Measurements from ENCODE around the gene FARP2. TPM values are rescaled to one million over a fixed set of nuclear protein-coding genes. Genes with fewer than 3 reads are reported as not detected.

Gene FARP2
- total and polyA plus RNA-seq, 9 donors: 27.2 to 46.1 (median 33.6) TPM

DNA sequence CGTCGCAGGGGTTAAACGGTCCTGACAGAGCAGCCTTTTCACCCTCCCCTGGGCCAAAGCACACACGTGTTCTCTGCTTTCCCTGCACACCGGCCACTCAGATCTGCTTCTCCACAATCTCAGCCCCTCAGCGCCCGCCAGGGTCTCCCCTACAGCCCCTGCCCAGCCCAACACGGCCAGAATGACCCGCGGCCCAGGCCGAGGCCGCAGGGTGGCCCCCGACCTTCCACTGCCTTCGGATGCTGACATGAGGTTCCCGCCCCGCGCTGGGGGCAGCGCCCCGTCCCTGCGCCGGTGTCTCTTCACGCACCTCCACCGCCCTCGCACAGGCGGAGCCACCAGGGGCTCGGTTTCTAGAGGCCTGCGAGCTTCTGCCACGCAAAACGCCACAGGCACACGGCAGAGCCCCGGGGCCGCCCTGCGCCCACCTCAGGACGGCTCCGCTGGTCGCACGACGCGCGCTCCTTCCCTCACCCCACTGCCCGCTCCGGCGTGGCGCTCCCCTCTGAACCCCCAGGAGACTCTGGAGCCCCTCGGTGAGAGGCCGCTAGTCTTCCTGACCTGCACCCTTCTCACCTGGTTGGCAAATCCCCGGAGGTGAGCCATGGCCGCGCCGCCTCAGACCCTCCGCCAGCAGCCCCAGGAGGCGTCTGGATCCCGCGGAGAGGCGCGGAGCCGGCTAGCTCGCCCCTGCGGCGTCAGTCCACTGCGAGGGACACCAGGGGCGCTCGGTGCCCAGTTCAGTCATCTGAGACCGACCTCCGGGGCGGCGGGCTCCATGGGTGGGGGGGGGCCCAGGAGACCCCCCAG lies 151.6 kb downstream of the FARP2 start:
- Histone ChIP-seq H3K4me3 (ENCODE audit: low read length) (peak overlapping the region; percentile 83), H3K4me1 (ENCODE audit: control insufficient read depth, insufficient read depth, low read length) (peaks cover 51% of the 10 kb centered on the region), H3K27me3 (ENCODE audit: control insufficient read depth, insufficient read depth, low read length) (no peaks in the 10 kb centered on the region), H3K27ac (ENCODE audit: low read length) (peak overlapping the region; percentile 86), H3K36me3 (ENCODE audit: control insufficient read depth, insufficient read depth, low read length) (peaks cover 24% of the 10 kb centered on the region), H3K9me3 (replicated peaks; ENCODE audit: control insufficient read depth, low read depth, low read length) (no peaks in the 10 kb centered on the region)
- peak; percentile 65 for DNase-seq
- WGBS (ENCODE audit: insufficient coverage): under 1% methylated on average over 58 of the region's 67 CpGs

DNA sequence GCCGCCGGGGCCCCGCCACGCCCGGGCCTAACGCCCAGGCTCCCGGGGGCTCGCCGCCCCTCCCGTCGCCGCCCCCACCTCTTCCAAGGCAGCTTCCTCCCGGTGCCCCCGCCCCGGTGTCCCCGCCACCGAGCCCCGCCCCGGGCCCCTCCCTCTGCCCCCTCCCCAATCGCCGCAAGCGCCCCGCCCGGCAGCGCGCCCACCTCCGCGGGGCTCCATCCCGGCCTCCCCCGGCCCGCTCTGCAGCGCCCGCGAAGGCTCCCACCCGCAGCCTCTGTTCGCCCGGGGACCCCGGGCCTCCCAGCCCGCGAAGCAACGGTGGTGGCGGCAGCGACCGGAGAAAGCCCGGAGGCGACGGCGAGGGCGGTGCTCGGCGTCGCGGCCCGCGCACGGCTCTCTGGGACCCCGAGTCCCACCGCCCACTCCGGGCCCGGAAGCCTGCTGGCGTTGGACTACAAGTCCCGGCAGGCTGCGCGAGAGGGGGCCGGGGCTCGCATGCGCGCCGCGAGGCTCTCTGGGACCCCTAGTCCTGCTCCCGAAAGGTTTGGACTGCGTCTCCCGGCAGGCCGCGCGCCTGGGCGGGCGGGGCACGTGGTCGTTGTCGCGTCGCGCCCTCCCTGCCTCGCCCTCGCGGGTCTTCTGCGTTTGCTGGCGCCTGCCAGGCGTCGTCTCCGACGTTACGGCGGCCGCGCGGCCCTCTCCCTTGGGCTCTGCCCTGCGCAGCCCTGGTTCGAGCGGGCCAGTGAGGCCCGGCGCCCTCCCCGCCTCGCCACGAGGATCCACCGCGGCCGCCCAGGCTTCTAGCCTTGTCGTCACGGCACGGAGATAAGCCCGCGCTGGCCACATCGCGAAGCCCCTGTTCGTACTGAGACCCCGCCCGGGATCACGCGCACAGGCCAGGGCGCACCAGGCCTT lies 152.4 kb downstream of the FARP2 start, which contains the start of gene STK25:
Gene STK25, minus strand, starts transcription at position 345 of the 915 bp plus-strand sequence. CDS start 549 bp downstream, outside the sequence.
- under 1% methylated on average over 113 of the region's 122 CpGs for WGBS (ENCODE audit: insufficient coverage)
- H3K4me1 ChIP-seq (ENCODE audit: control insufficient read depth, insufficient read depth, low read length): peaks cover 51% of the 10 kb centered on the region
- H3K27me3 ChIP-seq (ENCODE audit: control insufficient read depth, insufficient read depth, low read length): no peaks in the 10 kb centered on the region
- DNase-seq: peak; percentile 99
- peaks cover 21% of the 10 kb centered on the region for H3K36me3 ChIP-seq (ENCODE audit: control insufficient read depth, insufficient read depth, low read length)
- H3K4me3 ChIP-seq (ENCODE audit: low read length): peak within 1 kb of the TSS; percentile 83
- H3K9me3 ChIP-seq (replicated peaks; ENCODE audit: control insufficient read depth, low read depth, low read length): no peaks in the 10 kb centered on the region
- H3K27ac ChIP-seq (ENCODE audit: low read length): peak within 1 kb of the TSS; percentile 86

DNA sequence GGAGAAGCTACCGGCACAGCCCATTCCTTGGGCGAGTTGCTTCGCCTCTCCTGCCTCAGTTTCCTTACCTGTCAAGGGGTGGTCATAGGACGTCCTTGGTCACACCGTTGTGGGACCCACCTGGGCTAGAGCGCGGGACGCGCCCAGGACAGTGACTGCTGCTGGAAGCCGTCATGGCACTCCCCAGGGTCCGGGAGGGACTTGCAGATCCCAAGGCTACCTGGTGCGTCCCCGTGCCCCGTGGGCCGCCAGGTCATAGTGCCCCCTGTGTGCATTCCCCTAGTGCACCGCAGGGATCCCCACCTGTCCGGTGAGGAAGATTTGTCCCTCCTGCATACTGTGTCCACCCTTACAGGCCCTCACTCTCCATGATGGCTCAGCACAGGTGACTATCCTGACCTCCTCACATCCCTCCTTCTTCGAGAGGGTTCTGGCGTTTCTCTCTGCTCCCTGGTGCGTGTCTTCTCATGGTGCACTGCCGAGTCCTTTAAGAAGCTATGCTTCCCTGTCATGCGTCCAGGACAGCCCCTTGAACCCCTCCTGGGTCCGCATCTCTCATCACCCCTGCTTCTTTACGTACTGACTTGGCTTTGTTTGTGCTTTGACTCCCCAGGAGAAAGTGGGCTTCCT lies 153.2 kb downstream of the FARP2 start:
- H3K9me3 ChIP-seq (replicated peaks; ENCODE audit: control insufficient read depth, low read depth, low read length): no peaks in the 10 kb centered on the region
- peak; percentile 36 for DNase-seq
- H3K27ac ChIP-seq (ENCODE audit: low read length): peak overlapping the region; percentile 67
- peaks cover 44% of the 10 kb centered on the region for H3K4me1 ChIP-seq (ENCODE audit: control insufficient read depth, insufficient read depth, low read length)
- H3K4me3 ChIP-seq (ENCODE audit: low read length): peak overlapping the region; percentile 68
- WGBS (ENCODE audit: insufficient coverage): 9% methylated on average over 24 of the region's 24 CpGs
- no peaks in the 10 kb centered on the region for H3K27me3 ChIP-seq (ENCODE audit: control insufficient read depth, insufficient read depth, low read length)
- peaks cover 14% of the 10 kb centered on the region for H3K36me3 ChIP-seq (ENCODE audit: control insufficient read depth, insufficient read depth, low read length)

DNA sequence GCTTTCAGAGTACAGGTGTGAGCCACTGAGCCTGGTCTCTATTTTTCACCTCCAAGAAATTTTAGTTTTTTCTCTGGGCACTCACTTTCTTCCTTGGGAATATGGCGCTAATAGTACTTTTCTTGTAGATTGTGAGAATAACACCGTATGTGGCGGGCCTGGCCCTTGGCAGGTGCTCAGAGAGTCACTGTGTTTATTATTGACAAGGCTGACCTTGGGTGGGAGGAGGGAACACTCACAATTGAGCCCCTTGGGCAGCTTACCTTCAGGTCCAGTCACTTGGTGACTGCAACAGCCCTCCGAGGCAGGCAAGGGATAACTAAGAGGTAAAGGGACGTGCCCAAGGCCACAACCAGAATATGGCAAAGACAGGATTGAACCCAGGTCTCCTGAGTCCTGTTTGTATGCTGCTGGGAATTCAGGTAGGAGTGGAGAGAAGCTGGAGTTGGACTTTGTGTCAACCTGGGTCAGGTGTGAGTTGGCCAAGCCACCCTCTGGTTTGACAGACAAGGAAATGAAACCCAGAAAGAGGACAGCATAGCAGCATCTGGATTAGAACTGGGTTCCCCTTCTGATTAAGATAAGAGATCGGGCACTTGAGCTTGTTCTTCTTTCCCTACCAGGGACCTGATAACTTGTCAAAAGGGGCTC lies 155.1 kb downstream of the FARP2 start:
- no peak overlapping the region for H3K27ac ChIP-seq (ENCODE audit: low read length)
- H3K27me3 ChIP-seq (ENCODE audit: control insufficient read depth, insufficient read depth, low read length): no peaks in the 10 kb centered on the region
- no peak for DNase-seq
- peaks cover 25% of the 10 kb centered on the region for H3K4me1 ChIP-seq (ENCODE audit: control insufficient read depth, insufficient read depth, low read length)
- H3K4me3 ChIP-seq (ENCODE audit: low read length): no peak overlapping the region
- 93% methylated on average over 3 of the region's 6 CpGs for WGBS (ENCODE audit: insufficient coverage)
- H3K9me3 ChIP-seq (replicated peaks; ENCODE audit: control insufficient read depth, low read depth, low read length): no peaks in the 10 kb centered on the region
- peaks cover 7% of the 10 kb centered on the region for H3K36me3 ChIP-seq (ENCODE audit: control insufficient read depth, insufficient read depth, low read length)

DNA sequence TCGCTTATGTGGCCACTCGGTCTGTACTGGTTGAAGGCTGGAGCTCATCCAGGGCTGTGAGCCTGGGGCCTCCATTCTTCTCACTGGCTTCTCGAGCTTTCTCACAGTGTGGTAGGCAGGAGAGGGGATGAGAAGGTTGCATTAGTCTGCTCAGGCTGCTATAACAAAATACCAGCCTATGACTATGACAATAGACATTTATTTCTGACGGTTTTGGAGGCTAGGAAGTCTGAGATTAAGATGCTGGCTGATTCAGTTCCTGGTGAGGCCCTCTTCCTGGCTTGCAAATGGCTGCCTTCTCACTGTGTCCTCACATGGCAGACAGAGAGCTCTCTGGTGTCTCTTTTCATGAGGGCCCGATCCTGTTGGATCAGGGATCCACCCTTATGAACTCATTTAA lies 158.5 kb downstream of the FARP2 start:
- WGBS (ENCODE audit: insufficient coverage): 59% methylated on average over 3 of the region's 5 CpGs
- no peak for DNase-seq

DNA sequence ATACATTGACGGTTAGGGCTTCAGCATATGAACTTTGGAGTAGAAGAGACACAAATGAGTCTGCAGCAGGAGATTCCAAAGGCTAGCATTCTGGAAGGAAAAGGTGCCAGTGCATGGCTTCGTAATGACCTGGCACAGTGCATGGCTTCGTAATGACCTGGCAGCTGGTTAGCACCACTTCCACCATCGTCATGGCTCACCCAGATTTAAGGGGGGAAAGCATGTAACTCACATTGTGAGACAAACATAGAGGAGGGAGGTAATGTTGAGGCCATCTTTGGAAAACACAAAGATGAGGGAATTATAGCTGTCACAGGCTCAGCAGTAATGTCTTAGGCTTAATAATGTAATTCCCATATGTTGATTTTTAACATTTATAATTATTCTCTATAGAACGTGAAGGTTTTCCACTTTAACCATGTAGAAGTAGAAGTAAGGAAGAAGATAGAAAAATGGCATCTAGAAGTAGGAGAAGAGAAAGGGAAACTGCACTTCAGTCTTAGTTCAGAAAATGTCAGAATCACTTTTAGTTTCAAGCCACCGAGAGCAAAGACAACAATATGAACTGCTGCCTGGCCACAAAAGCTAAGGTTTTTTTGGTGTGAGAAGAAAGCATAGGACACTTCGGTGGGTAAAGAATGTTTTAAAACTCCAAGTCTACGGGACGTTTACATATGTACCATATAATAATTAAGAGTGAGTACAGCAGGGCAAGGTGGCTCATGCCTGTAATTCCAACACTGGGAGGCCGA lies 159.1 kb downstream of the FARP2 start:
- H3K36me3 ChIP-seq (ENCODE audit: control insufficient read depth, insufficient read depth, low read length): peaks cover 7% of the 10 kb centered on the region
- no peaks in the 10 kb centered on the region for H3K4me1 ChIP-seq (ENCODE audit: control insufficient read depth, insufficient read depth, low read length)
- H3K9me3 ChIP-seq (replicated peaks; ENCODE audit: control insufficient read depth, low read depth, low read length): no peaks in the 10 kb centered on the region
- H3K27me3 ChIP-seq (ENCODE audit: control insufficient read depth, insufficient read depth, low read length): peaks cover 7% of the 10 kb centered on the region
- DNase-seq: no peak
- H3K27ac ChIP-seq (ENCODE audit: low read length): no peak overlapping the region
- WGBS (ENCODE audit: insufficient coverage): no CpG with 5 or more reads among the region's 10 CpGs
- no peak overlapping the region for H3K4me3 ChIP-seq (ENCODE audit: low read length)

More for the DNA sequence above, 158.5 kb downstream of the FARP2 start:
- Histone ChIP-seq H3K9me3 (replicated peaks; ENCODE audit: control insufficient read depth, low read depth, low read length) (no peaks in the 10 kb centered on the region), H3K27me3 (ENCODE audit: control insufficient read depth, insufficient read depth, low read length) (peaks cover 1% of the 10 kb centered on the region), H3K36me3 (ENCODE audit: control insufficient read depth, insufficient read depth, low read length) (peaks cover 7% of the 10 kb centered on the region), H3K4me3 (ENCODE audit: low read length) (no peak overlapping the region), H3K27ac (ENCODE audit: low read length) (no peak overlapping the region), H3K4me1 (ENCODE audit: control insufficient read depth, insufficient read depth, low read length) (peaks cover 3% of the 10 kb centered on the region)

DNA sequence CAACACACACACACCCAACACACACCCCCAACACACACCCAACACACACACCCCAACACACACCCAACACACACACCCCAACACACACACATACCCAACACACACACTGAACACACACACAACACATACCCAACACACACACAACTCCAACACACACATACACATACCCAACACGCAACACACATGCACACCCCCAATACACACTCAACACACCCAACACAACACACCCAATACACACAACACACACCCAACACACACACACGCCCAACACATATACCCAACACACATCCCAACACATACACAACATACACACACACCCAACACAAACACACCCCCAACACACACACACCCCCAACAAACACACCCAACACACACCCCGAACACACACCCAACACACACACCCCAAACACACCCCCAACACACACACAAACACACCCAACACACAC lies 160.5 kb downstream of the FARP2 start:
- no peak for DNase-seq
- Histone ChIP-seq H3K36me3 (ENCODE audit: control insufficient read depth, insufficient read depth, low read length) (peaks cover 4% of the 10 kb centered on the region), H3K27ac (ENCODE audit: low read length) (no peak overlapping the region), H3K4me1 (ENCODE audit: control insufficient read depth, insufficient read depth, low read length) (no peaks in the 10 kb centered on the region), H3K9me3 (replicated peaks; ENCODE audit: control insufficient read depth, low read depth, low read length) (no peaks in the 10 kb centered on the region), H3K27me3 (ENCODE audit: control insufficient read depth, insufficient read depth, low read length) (peaks cover 8% of the 10 kb centered on the region), H3K4me3 (ENCODE audit: low read length) (no peak overlapping the region)
- WGBS (ENCODE audit: insufficient coverage): 100% methylated on average over 3 of the region's 3 CpGs

DNA sequence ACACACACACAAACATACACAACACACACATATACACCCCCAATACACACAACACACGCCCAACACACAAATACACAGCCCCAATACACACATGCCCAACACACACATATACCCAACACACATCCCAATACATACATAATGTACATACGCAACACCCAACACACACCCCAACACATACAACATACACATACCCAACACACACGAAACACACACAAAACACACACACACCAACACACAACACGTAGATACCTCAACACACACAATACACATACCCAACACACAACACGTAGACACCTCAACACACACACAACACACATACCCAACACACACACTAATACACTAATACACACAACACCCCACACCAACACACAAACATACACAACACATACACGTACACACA lies 161.2 kb downstream of the FARP2 start:
- Histone ChIP-seq H3K27ac (ENCODE audit: low read length) (no peak overlapping the region), H3K4me3 (ENCODE audit: low read length) (no peak overlapping the region), H3K9me3 (replicated peaks; ENCODE audit: control insufficient read depth, low read depth, low read length) (no peaks in the 10 kb centered on the region), H3K36me3 (ENCODE audit: control insufficient read depth, insufficient read depth, low read length) (no peaks in the 10 kb centered on the region), H3K27me3 (ENCODE audit: control insufficient read depth, insufficient read depth, low read length) (peaks cover 8% of the 10 kb centered on the region), H3K4me1 (ENCODE audit: control insufficient read depth, insufficient read depth, low read length) (no peaks in the 10 kb centered on the region)
- 96% methylated on average over 5 of the region's 6 CpGs for WGBS (ENCODE audit: insufficient coverage)
- DNase-seq: no peak

DNA sequence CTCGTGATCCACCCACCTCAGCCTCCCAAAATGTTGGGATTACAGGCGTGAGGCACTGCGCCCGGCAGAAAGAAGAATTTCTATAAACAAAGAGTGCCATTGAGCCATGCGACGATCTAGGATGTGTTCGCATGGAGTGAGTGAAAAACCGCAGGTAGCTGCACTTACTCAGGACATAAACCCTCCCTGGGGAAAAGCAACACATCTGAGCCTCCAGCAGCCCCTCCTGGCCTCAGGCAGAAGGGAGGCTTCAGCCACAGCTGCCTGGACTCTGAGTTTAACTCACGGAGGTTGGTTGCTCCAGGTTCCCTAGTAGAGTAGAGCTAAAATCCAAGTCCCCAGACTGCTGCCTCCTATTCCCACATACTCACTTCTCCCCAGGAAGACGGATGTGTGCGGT lies 163.6 kb downstream of the FARP2 start:
- H3K27me3 ChIP-seq (ENCODE audit: control insufficient read depth, insufficient read depth, low read length): peaks cover 8% of the 10 kb centered on the region
- no peak overlapping the region for H3K4me3 ChIP-seq (ENCODE audit: low read length)
- no peak overlapping the region for H3K27ac ChIP-seq (ENCODE audit: low read length)
- WGBS (ENCODE audit: insufficient coverage): 70% methylated on average over 4 of the region's 11 CpGs
- H3K9me3 ChIP-seq (replicated peaks; ENCODE audit: control insufficient read depth, low read depth, low read length): no peaks in the 10 kb centered on the region
- H3K4me1 ChIP-seq (ENCODE audit: control insufficient read depth, insufficient read depth, low read length): no peaks in the 10 kb centered on the region
- DNase-seq: no peak
- H3K36me3 ChIP-seq (ENCODE audit: control insufficient read depth, insufficient read depth, low read length): no peaks in the 10 kb centered on the region
